HK-2 (cell line): ENCODE measurements around the gene SLC16A11.
A peak's percentile ranks its signal among the peaks of the same experiment; 100 is the strongest.

Source experiments
- DNase-seq: peaks from one replicate; pipeline ENCODE4 v3.0.0-alpha.2; 2018; ENCODE audit not compliant: unreplicated experiment

SLC16A11 gene

DNA sequence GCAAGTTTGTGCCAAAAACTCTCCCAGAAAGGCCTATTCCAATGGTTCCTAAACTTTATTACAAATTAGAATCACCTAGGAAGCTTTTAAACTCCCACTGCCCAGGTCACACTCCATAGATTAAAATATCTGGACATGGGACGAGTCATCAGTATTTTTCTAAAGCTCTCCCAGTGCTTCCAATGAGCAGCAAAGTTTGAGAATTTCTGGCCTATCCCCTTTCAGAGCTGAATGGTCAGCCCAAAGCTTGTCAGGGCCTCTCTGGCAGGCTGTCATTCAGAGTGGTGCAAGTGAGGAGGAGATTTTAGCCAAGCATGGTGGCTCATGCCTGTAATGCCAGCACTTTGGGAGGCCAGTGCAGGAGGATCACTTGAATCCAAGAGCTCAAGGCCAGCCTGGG, 18.6 kb downstream of the SLC16A11 start:
- no peak for DNase-seq

DNA sequence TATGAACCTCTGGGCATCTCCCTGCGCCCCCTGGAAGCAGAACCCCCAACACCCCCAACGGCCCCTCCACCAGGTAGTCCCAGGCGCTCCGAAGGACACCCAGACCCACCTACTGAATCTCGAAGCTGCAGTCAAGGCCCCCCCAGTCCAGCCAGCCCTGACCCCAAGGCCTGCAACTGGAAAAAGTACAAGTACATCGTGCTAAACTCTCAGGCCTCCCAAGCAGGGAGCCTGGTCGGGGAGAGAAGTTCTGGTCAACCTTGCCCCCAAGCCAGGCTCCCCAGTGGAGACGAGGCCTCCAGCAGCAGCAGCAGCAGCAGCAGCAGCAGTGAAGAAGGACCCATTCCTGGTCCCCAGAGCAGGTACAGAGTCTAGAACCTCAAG, 19.5 kb downstream of the SLC16A11 start:
- DNase-seq = no peak

DNA sequence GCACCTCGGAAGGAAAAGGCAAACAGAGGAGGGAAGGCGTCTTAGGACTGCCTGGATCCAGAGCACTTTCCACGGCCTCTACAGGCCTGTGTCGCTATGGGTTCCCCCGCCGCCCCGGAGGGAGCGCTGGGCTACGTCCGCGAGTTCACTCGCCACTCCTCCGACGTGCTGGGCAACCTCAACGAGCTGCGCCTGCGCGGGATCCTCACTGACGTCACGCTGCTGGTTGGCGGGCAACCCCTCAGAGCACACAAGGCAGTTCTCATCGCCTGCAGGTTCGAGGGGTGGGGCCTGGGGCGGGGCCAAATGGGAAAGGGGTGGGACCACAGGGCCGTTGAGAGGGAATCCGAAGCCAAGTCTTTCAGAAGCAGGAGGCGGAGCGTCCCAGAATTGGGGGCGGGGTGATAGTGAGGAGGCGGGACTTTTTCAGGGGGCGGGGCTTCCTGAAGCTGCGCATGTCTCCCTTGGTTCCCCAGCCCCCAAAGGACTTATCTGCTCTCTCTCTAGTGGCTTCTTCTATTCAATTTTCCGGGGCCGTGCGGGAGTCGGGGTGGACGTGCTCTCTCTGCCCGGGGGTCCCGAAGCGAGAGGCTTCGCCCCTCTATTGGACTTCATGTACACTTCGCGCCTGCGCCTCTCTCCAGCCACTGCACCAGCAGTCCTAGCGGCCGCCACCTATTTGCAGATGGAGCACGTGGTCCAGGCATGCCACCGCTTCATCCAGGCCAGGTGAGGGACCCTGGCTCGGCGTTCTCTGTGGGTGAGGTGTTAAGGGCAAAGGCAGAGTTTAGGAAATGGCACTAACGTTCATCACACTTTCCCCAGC, 20.1 kb downstream of the SLC16A11 start:
- no peak for DNase-seq

DNA sequence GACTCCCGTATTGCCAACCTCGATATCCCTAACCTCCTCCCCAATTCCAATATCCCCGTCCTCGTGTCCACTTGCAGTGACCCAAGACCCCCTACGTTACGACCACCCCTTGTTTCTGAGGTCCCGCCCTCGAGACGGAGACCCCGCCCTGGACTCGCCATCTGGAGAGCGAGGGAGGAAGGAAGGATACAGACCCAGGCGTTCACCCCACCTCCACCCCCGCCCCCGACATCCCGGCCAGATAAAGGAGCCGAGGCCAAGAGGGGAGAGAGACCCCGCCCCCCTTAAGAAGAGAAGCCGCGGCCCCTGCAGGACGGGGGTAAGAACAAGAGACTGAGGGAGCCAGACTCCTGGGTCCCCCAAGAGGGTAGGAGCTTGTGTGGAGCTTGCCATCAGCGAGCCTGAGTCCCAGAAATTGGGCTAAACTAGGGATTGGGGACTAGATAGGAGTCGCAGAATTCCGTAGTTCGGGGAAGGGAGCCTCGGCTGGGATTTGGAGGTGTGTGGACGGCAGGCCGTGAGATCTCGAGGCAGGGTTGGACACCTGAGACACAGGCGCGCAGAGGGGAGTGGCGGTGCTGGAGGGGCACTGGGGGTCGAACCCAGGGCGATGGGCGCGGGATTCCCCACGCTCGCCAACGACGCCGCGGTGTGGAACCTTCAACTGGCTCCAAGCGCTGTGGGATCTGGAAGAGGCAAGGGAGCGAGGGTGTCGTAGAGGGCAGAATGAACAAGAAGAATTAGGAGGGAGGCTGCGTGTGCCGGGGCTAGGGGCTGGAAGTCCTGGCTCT, 20.9 kb downstream of the SLC16A11 start, which contains the start of gene BCL6B:
Gene BCL6B, plus strand, starts transcription at position 270 of the 791 bp plus-strand sequence. CDS start 622 bp downstream, outside the sequence.
- DNase-seq = no peak

DNA sequence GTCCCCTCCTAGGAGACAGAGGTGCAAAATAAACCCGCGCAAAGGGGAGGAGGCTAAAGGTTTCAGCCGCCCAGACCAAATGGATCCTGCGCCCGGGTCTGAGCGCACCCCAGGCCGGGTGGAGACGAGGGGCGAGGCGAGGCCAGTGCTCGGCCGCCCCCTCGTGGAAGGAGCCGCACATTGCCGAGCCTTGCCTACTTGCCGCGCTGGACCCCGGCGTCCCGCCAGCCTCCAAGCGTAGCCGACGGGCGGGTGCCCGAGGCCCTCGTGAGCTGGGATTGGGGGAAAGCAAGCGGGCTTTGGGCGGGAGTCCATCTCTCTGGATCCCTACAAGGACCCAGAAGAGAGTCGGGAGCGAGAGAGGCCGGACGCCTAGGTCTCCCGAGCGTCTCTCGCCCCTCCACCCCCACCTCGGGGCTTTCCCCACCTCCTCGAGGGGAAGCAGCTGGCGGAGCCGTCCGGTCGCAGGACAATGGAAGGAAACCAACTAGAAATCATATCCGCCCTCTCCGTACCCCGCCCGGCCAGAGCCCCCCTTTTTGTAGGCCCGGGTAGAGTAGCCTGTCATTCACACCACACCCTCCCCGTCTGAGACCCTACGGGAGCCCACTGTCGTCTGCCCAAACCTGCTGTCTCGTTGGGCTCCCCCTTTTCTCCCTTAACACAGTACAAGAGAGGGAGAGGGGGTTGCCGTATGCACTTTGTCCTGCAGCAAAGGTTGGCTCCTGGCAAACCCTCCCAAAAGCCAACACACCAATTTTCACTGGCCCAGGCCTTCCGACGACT, 21.7 kb downstream of the SLC16A11 start:
- DNase-seq = peak; percentile 82

DNA sequence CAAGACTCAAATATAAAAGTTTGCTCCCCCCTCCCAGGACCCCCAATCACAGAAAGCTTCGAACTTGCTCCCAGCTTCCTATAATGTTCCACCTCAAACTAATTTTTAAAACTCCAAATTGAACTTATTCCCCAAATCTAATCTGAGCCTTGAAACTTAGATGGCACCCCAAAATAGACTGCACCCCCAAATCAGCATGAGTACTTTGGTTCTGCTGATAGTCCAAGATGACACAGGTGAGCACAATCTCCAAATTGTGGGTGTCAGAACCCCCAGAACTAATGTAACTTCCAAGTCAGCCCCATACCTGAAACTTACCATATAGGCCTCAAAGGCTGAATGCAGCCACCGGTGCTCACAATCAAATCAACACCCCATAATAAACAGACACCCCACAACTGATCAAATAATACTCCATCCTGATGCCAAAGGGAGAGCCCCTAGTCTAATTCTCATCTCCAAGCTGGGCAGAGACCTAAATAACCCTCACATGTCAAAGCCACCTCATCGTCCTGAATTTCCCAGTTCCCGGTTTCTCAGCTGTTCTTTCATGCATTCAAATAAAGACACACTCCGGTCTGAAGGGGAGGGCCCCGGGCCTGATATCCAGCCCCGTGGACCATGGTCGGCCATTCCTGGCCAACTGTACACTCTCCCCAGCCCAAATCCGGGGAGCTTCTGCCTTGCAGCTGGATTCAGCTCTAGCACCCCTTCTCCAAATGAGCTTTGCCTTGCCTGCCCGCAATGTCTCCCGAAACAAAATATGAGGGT, 22.8 kb downstream of the SLC16A11 start:
- DNase-seq = no peak

DNA sequence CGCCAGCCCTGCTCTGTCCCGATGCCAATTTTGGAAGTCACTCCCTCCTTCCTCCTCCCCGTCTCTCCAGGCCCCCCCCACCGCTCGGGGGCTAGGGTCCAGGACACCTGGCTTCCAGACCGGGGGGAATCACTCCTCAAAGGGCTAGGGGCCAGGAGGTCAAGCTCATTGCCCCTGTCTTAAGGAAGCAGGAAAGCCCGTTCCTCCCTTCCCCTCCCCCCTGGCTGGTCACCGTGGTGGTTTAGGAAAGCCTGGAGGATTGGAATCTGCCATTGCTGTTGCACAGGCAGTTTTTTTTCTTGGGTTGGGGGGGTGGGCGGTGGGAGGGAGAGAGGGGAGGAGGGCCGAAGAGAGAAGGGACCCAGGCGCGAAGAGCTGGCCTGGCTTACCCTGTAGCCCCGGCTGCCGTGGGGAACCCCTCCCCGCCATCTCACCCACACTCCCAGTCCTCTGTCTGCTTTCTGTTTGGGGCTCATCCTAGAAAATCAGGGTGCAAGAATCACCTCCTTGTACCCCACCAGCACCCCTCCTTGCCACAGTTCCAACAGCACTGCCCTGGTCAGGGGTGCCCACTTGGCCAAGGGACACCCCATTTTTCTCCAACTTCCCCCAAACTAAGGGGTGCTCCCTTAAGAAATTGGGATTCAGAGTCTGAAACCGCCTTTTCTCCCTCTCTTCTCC, 23.9 kb downstream of the SLC16A11 start:
- no peak for DNase-seq

DNA sequence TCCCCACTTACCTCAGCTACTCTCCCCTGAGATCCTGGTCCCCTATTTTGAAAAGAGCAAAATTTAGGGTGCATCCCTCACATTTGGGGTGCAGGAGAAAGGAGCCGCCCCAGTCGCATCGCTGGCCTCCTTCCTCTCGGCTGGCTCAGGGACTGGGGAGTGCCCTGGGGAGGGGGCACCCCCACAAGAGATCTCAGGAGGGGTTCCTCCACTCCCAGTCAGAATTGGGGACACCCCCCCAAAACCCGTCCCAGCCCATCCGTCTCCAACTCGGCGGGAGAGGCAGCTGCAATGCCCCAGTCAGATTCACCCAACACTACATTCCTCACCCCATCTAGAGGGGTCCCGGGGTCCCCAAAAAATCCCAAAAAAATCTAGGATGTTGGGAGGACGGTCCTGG, 24.5 kb downstream of the SLC16A11 start:
- no peak for DNase-seq

DNA sequence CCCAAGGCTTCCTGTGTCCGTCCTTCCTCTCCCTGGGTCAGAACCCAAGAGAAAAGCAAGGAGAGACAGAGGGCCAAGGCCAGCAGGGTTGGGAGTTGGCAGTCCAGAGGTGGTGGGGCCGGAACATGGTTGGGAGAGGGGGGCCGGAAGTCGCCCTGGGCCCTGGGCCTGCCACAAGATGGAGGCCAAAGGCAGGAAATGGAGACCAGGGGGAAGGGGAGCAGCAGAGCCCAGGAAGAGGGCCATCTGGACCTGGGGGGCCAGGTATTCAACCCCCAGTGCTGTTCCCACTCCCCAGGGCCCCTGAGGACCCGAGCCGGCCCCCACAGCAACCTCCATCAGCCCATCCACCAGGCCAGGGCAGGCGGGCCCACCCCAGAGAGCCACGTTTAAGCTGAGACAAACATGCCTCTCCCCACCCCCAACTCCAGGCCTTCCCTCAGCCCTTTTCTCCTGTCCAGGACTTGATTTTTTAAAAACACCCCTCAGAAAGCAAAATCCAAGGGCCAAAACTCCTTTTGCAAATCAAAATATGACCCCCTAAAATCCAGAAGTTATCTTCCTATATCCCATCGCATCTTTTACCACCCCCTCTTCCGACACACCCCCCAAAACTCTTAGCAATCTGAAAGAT, 25.4 kb downstream of the SLC16A11 start:
- DNase-seq = no peak

DNA sequence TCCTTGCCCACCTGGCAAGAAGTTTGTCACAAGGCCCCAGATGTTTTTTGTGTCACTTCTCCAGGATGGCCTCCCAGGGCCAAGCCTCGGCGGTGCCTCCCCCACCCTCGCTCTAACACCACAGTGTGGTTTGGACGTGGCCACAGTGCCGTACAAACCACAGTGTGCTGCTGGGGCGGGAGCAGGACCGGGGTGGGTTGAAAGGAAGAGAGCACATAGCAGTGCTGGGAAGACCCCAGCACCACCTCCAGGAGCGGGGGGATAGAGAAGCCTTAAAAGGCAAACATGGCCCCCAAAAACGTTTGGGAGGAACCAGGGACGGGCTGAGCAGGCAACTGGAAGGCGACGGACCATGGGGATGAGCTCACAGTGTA, 26.1 kb downstream of the SLC16A11 start:
- DNase-seq = no peak

DNA sequence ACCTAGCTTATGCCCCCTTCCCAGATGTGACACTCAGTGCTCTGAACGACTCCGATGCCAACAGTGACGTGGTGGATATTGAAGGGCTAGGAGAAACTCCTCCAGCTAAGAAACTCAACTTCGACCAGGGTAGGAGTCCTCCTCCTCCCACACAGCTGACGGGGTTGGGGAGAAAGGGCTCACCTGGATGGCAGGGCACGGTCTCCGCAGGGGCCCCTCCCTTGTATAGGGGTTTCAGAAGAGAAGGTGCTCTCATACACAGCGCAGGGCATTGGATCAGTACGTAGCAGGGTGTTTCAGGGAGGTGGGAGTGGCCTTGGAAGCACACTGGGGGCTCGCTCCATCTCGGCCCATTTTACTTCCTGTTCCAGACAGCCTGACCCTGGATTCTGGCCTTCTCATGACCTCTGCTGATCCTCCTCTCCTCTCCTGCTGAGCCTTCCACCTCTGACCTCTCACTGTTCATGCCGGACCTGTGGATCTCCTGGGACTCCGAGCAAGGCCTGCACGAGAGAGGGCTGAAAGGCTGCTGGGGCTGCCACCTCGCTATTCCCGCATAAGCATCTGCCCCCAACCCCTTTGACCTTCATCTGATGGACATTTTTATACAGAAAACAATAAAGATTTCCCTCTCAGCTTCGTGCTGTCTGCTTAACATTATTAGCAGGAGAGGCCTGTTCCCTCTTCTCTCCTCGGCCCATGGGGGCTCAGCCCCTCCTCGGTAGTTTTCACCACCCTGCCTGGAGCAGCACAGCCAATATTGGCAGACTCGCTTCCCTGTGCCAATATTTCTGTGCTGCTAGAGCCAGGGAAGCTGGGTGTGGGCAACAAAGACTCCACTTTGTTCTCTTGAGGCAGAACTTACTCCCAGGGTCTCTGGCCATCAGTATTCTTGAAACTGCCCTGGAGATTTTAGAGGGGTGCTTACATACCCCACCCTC, 26.7 kb downstream of the SLC16A11 start:
- no peak for DNase-seq

DNA sequence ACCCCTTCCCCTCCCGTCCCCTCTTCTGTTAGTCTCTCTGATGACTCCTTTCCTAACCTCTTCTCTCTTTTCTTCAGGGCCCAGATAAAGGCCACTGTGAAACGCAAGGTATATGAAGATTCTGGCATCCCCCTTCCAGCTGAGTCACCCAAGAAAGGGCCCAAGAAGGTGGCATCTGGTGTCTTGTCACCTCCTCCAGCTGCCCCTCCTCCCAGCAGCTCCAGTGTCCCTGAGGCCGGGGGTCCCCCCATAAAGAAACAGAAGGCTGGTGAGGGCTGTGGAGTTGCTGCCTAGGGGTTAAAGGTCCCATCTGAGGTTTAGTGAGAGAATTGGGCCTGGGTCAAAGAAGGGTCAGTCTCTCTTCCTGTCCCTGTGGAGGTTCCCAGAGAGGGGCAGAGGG, 27.5 kb downstream of the SLC16A11 start:
- no peak for DNase-seq

DNA sequence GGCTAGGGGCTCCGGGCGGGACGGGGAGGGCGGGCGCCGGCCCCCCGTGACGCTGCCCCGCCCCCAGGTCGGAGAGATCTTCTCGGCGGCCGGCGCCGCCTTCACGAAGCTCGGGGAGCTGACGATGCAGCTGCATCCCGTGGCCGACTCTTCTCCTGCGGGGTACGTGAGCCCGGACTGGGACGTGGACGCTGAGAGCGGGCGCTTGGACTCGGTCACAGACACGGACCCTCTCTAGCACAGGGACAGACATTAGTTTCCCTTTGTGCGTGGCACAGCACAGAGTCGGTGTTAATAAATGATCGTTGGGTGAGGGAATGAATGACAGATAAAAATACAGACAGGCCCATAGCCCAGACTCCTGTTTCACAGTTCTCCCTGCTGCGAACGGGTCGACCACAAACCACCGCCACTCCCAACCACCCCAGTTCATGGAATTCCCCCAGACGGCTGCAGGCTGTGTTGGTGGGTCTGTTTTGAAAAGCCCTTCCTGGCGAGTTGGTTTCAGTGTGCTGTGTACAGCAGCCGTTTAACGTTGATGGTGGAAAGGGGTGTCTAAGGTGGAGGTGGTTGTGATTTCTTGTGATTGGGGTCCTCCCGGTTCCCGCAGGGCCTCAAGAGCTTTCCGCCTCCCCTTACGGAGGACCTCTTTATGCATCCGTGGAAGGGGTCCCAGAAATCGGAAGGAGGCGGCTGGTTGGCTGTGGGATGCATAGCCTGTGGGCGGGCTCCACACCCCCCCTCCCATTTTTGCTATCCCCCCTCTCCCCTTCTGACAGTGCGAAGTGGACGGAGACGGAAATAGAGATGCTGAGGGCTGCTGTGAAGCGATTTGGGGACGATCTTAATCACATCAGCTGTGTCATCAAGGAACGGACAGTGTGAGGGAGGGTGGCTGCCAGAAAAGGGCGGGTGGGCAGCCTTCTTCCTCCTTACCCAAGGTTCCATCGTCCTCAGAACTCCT, 28.6 kb downstream of the SLC16A11 start:
- no peak for DNase-seq

DNA sequence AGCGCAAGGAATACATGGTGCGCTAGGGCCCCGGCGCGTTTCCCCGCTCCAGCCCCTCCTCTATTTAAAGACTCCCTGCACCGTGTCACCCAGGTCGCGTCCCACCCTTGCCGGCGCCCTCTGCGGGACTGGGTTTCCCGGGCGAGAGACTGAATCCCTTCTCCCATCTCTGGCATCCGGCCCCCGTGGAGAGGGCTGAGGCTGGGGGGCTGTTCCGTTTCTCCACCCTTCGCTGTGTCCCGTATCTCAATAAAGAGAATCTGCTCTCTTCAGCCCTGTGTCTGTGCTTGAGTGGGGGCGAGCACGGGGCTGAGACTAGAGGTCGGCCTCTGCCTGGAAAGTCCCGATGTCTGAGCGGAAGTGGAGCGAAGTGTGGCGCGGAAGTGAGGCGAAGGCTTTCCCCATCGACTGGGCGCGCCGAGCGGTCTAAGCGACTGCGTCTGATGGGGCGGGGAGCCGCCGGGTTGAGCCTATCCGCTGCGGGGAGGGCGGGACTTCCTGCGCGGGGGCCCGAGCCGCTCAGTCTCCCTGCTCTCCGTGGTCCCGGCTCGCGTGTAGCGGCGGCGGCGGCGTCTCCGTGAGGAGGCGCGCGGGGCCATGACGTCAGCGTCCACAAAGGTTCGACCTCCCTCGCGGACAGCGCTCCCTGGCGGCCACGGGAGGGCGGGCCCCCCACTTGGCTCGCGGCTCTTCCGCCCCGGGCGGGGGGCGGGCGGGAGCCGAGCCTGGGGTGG, 29.5 kb downstream of the SLC16A11 start:
- peak; percentile 98 for DNase-seq

DNA sequence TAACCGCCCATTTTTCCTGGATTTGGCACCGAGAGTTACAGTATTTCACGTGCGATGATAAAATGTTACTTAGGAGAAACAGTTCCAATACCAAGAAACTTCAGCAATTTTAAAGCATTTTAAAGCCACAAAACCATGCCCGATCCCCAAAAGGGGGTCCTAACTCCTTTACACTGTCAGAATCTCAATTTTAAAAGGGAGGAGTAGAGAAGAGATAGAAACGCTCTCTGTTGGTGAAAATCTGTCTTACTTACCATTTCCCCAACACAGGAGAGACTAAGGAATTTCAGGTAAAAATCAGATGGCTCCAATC, 32.0 kb downstream of the SLC16A11 start:
- no peak for DNase-seq

DNA sequence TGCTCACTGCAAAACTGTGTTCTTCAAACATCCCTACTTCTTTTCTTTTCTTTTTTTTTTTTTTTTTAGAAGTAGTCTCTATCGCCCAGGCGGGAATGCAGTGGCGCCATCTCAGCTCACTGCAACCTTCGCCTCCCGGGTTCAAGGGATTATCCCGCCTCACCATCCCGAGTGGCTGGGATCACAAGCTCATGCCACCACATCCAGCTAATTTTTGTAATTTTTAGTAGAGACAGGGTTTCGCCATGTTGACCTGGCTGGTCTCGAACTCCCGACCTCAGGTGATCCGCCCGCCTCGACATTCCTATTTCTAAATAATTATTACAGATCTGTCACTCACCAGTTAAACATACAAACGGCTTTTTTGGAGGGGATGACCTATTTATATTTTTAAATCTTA, 32.5 kb downstream of the SLC16A11 start:
- no peak for DNase-seq

DNA sequence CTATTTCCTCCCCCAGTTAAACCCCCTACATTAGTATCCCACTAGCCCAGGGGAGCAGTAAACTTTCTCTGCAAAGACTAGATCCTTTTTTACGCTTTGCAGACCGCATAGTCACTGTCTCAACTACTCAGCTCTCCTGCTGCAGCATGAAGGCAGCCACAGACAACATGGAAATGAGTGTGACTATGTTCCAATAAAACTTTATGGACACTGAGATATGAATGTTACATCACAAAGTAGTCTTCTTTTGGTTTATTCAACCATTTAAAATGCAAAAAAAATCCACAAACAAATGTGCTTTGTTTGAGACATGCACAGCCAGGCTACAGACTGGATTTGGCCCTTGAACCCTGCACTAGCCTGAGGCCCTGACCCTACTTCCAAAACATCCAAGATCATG, 33.4 kb downstream of the SLC16A11 start:
- no peak for DNase-seq

DNA sequence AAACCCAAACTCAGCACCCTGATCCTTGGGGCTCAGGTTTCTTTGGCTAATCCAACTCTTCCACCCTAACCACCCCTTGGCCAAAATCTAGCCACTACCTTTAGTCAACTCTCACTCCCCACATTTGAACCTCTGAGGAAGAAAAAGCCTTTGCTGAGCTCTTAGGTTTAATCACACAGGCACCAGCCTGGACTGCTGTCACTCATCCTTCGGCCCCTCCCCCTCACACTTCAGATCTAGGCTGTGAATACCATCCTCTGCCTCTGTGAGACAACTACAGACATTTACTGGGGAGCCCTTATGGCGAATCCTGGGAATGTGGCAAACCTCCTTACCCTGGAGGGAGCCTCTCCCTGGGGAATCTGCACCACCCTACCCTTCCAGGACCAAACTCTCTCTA, 36.7 kb downstream of the SLC16A11 start:
- no peak for DNase-seq
